Measurements from ENCODE around the gene ZNF761.
"Not testable (repeated sequence)": the region's sequence is repeated elsewhere in the genome, so short reads cannot be mapped to it uniquely, and the experiment has no call there.

The ZNF761 gene

GRCh38 chr19:53431399-53432087, at the start of gene ZNF761:
TSS of gene ZNF761 (plus strand) at chr19:53431984. CDS start at chr19:53447269, 15,285 bp downstream.
- FAIRE-seq: no peak
- peak; percentile 71 for DNase-seq (ENCODE audit: low spot score)

- FAIRE-seq (no peak), DNase-seq (ENCODE audit: low spot score) (no peak)
Observed at GRCh38 chr19:53388168-53388567, 43.6 kb upstream of the ZNF761 start.

GRCh38 chr19:53388904-53389303, 42.9 kb upstream of the ZNF761 start:
- FAIRE-seq (no peak), DNase-seq (ENCODE audit: low spot score) (no peak)

- no peak for DNase-seq (ENCODE audit: low spot score)
- FAIRE-seq: no peak
Observed at GRCh38 chr19:53389571-53389970, 42.2 kb upstream of the ZNF761 start.

- DNase-seq (ENCODE audit: low spot score) (no peak), FAIRE-seq (no peak)
Observed at GRCh38 chr19:53389978-53390377, 41.8 kb upstream of the ZNF761 start.

GRCh38 chr19:53394522-53394973, 37.2 kb upstream of the ZNF761 start:
- peak; percentile 14 for DNase-seq (ENCODE audit: low spot score)
- no peak for FAIRE-seq

- DNase-seq (ENCODE audit: low spot score) (peak; percentile 72), FAIRE-seq (no peak)
Observed at GRCh38 chr19:53394974-53395839, 36.6 kb upstream of the ZNF761 start, which contains the start of gene ZNF765. TSS of gene ZNF765 (plus strand) at chr19:53395149. CDS start at chr19:53398016, 2,867 bp downstream.

GRCh38 chr19:53395840-53396524, 35.8 kb upstream of the ZNF761 start:
- not testable (repeated sequence) for FAIRE-seq; DNase-seq (ENCODE audit: low spot score)

GRCh38 chr19:53396525-53396868, 35.3 kb upstream of the ZNF761 start:
- DNase-seq (ENCODE audit: low spot score) (no peak), FAIRE-seq (no peak)

GRCh38 chr19:53397918-53398317, 33.9 kb upstream of the ZNF761 start:
- FAIRE-seq; DNase-seq (ENCODE audit: low spot score): not testable (repeated sequence)

- no peak for DNase-seq (ENCODE audit: low spot score)
- no peak for FAIRE-seq
Observed at GRCh38 chr19:53409505-53410204, 22.1 kb upstream of the ZNF761 start.

- DNase-seq (ENCODE audit: low spot score); FAIRE-seq: not testable (repeated sequence)
Observed at GRCh38 chr19:53420520-53421315, 11.1 kb upstream of the ZNF761 start.

GRCh38 chr19:53422551-53422950, 9.2 kb upstream of the ZNF761 start:
- FAIRE-seq: no peak
- no peak for DNase-seq (ENCODE audit: low spot score)

- DNase-seq (ENCODE audit: low spot score); FAIRE-seq: not testable (repeated sequence)
Observed at GRCh38 chr19:53423074-53423473, 8.7 kb upstream of the ZNF761 start.

GRCh38 chr19:53423680-53424079, 8.1 kb upstream of the ZNF761 start:
- not testable (repeated sequence) for DNase-seq (ENCODE audit: low spot score); FAIRE-seq

GRCh38 chr19:53424968-53425597, 6.7 kb upstream of the ZNF761 start:
- no peak for DNase-seq (ENCODE audit: low spot score)
- no peak for FAIRE-seq

GRCh38 chr19:53432088-53432661, 391 bp downstream of the ZNF761 start:
- DNase-seq (ENCODE audit: low spot score) (no peak), FAIRE-seq (no peak)

- not testable (repeated sequence) for DNase-seq (ENCODE audit: low spot score); FAIRE-seq
Observed at GRCh38 chr19:53443809-53444208, 12.0 kb downstream of the ZNF761 start.

GRCh38 chr19:53447196-53447595, 15.4 kb downstream of the ZNF761 start:
- FAIRE-seq; DNase-seq (ENCODE audit: low spot score): not testable (repeated sequence)

All from RCC 7860 (cell line).